Measurements from ENCODE around the gene ROBO3.

Gene ROBO3

GRCh38 chr11:124864892-124865180 is 396 bp upstream of the ROBO3 start:
- no peak overlapping the region for H3K27ac ChIP-seq (ENCODE audit: low read depth, low read length)
- no peak overlapping the region for H3K4me3 ChIP-seq (ENCODE audit: low read length)
- peaks cover 47% of the 10 kb centered on the region for H3K27me3 ChIP-seq (ENCODE audit: control insufficient read depth, low read length)
- H3K9me2 ChIP-seq (replicated peaks; ENCODE audit: control insufficient read depth, low read length), result no peaks in the 10 kb centered on the region
- H3K79me2 ChIP-seq (ENCODE audit: control insufficient read depth, low read length), result no peaks in the 10 kb centered on the region
- TF ChIP-seq, protein P1, sequence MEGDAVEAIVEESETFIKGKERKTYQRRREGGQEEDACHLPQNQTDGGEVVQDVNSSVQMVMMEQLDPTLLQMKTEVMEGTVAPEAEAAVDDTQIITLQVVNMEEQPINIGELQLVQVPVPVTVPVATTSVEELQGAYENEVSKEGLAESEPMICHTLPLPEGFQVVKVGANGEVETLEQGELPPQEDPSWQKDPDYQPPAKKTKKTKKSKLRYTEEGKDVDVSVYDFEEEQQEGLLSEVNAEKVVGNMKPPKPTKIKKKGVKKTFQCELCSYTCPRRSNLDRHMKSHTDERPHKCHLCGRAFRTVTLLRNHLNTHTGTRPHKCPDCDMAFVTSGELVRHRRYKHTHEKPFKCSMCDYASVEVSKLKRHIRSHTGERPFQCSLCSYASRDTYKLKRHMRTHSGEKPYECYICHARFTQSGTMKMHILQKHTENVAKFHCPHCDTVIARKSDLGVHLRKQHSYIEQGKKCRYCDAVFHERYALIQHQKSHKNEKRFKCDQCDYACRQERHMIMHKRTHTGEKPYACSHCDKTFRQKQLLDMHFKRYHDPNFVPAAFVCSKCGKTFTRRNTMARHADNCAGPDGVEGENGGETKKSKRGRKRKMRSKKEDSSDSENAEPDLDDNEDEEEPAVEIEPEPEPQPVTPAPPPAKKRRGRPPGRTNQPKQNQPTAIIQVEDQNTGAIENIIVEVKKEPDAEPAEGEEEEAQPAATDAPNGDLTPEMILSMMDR (IDR thresholded peaks at IDR 0.05; ENCODE audit: low read depth, low read length, poor library complexity, severe bottlenecking), result no peak
- TF ChIP-seq EZH2phosphoT487 (IDR thresholded peaks at IDR 0.05; ENCODE audit: borderline replicate concordance, low read length), result no peak
- no peaks in the 10 kb centered on the region for H3F3A ChIP-seq (ENCODE audit: control insufficient read depth, insufficient read depth)
- no peaks in the 10 kb centered on the region for H3K36me3 ChIP-seq (ENCODE audit: control insufficient read depth, low read length)
- H4K20me1 ChIP-seq (ENCODE audit: control insufficient read depth, insufficient read depth, low read depth, low read length), result no peaks in the 10 kb centered on the region
- H3K9me3 ChIP-seq (ENCODE audit: control insufficient read depth, insufficient read depth, low read length), result no peaks in the 10 kb centered on the region
- H3K4me1 ChIP-seq (ENCODE audit: control insufficient read depth, low read length), result no peaks in the 10 kb centered on the region
- no peak overlapping the region for H3K4me2 ChIP-seq (ENCODE audit: low read length)

GRCh38 chr11:124865902-124866851 is 945 bp downstream of the ROBO3 start:
- Histone ChIP-seq H3K9me2 (replicated peaks; ENCODE audit: control insufficient read depth, low read length) (no peaks in the 10 kb centered on the region), H3K4me1 (ENCODE audit: control insufficient read depth, low read length) (no peaks in the 10 kb centered on the region)

GRCh38 chr11:124867700-124868099 is 2.5 kb downstream of the ROBO3 start:
- Histone ChIP-seq H3K4me3 (ENCODE audit: low read length) (no peak overlapping the region), H3K9me2 (replicated peaks; ENCODE audit: control insufficient read depth, low read length) (no peaks in the 10 kb centered on the region), H3K4me1 (ENCODE audit: control insufficient read depth, low read length) (no peaks in the 10 kb centered on the region), H3K27ac (ENCODE audit: low read depth, low read length) (no peak overlapping the region), H3K36me3 (ENCODE audit: control insufficient read depth, low read length) (no peaks in the 10 kb centered on the region), H3K9me3 (ENCODE audit: control insufficient read depth, insufficient read depth, low read length) (no peaks in the 10 kb centered on the region), H3F3A (ENCODE audit: control insufficient read depth, insufficient read depth) (no peaks in the 10 kb centered on the region), H3K27me3 (ENCODE audit: control insufficient read depth, low read length) (peaks cover 37% of the 10 kb centered on the region), H3K79me2 (ENCODE audit: control insufficient read depth, low read length) (no peaks in the 10 kb centered on the region), H3K4me2 (ENCODE audit: low read length) (no peak overlapping the region), H4K20me1 (ENCODE audit: control insufficient read depth, insufficient read depth, low read depth, low read length) (no peaks in the 10 kb centered on the region)
- no peak for TF ChIP-seq EZH2phosphoT487 (IDR thresholded peaks at IDR 0.05; ENCODE audit: borderline replicate concordance, low read length)
- TF ChIP-seq, protein P1 (IDR thresholded peaks at IDR 0.05; ENCODE audit: low read depth, low read length, poor library complexity, severe bottlenecking), result peak; percentile 44

More at GRCh38 chr11:124865902-124866851, 945 bp downstream of the ROBO3 start:
- no peak for TF ChIP-seq EZH2phosphoT487 (IDR thresholded peaks at IDR 0.05; ENCODE audit: borderline replicate concordance, low read length)
- TF ChIP-seq, protein P1 (IDR thresholded peaks at IDR 0.05; ENCODE audit: low read depth, low read length, poor library complexity, severe bottlenecking), result peak; percentile 39
- H3K9me3 ChIP-seq (ENCODE audit: control insufficient read depth, insufficient read depth, low read length), result no peaks in the 10 kb centered on the region
- no peaks in the 10 kb centered on the region for H4K20me1 ChIP-seq (ENCODE audit: control insufficient read depth, insufficient read depth, low read depth, low read length)
- H3K36me3 ChIP-seq (ENCODE audit: control insufficient read depth, low read length), result no peaks in the 10 kb centered on the region
- H3K4me2 ChIP-seq (ENCODE audit: low read length), result no peak overlapping the region
- no peak overlapping the region for H3K4me3 ChIP-seq (ENCODE audit: low read length)
- H3K27me3 ChIP-seq (ENCODE audit: control insufficient read depth, low read length), result peaks cover 39% of the 10 kb centered on the region
- no peak overlapping the region for H3K27ac ChIP-seq (ENCODE audit: low read depth, low read length)
- H3F3A ChIP-seq (ENCODE audit: control insufficient read depth, insufficient read depth), result no peaks in the 10 kb centered on the region
- no peaks in the 10 kb centered on the region for H3K79me2 ChIP-seq (ENCODE audit: control insufficient read depth, low read length)
